GM12873 (cell line): ENCODE measurements around the gene PTCH2.

Source experiments
- TF ChIP-seq, protein P1 (sequence below): IDR thresholded peaks from 2 replicates; pipeline ENCODE4 v1.5.1; 2012; ENCODE audit warnings: low read depth, mild to moderate bottlenecking, moderate library complexity, low read length, control low read depth; ENCODE audit not compliant: insufficient read depth; ENCODE audit errors: missing control alignments

Gene PTCH2

DNA sequence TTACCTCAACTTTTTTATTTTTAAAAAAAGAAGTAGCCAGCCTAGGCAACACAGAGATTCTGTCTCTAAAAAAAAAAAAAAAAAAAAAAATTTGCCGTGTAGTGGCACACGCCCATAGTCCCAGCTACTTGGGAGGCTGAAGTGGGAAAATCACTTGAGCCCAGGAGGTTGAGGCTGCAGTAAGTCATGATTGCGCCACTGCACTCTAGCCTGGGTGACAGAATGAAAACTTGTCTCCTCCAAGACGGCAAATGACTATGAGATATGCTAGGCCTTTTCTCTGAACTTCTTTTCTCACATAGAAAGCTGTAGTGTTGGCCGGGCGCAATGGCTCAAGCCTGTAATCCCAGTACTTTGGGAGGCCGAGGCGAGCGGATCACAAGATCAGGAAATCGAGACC is 24.7 kb upstream of the PTCH2 start:
- TF ChIP-seq, protein P1, sequence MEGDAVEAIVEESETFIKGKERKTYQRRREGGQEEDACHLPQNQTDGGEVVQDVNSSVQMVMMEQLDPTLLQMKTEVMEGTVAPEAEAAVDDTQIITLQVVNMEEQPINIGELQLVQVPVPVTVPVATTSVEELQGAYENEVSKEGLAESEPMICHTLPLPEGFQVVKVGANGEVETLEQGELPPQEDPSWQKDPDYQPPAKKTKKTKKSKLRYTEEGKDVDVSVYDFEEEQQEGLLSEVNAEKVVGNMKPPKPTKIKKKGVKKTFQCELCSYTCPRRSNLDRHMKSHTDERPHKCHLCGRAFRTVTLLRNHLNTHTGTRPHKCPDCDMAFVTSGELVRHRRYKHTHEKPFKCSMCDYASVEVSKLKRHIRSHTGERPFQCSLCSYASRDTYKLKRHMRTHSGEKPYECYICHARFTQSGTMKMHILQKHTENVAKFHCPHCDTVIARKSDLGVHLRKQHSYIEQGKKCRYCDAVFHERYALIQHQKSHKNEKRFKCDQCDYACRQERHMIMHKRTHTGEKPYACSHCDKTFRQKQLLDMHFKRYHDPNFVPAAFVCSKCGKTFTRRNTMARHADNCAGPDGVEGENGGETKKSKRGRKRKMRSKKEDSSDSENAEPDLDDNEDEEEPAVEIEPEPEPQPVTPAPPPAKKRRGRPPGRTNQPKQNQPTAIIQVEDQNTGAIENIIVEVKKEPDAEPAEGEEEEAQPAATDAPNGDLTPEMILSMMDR: no peak

DNA sequence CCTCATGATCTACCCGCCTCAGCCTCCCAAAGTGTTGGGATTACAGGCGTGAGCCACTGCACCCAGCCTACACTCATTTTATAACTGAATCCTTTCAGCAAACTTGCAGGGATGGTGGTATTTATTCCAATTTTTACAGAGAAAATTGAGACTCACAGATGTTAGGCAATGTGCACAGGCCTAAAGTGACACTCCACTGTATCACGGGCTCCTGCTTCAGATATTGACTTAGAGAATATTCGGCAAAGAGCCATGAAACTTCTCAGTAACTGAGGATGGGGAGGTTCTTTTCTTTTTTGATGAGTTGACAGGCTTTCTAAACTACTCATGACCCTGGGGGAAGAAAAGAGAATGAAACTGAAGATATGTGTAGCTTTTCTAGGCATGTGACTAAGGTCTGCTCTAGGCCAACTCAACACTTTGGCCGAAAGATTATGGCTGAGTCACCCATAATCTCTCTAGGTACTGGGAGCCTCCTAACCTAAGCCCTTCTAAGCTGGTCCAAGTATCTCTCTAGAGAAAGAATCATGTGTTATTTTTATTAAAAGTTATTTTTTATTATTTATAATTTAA is 19.9 kb upstream of the PTCH2 start:
- TF ChIP-seq, protein P1: no peak

DNA sequence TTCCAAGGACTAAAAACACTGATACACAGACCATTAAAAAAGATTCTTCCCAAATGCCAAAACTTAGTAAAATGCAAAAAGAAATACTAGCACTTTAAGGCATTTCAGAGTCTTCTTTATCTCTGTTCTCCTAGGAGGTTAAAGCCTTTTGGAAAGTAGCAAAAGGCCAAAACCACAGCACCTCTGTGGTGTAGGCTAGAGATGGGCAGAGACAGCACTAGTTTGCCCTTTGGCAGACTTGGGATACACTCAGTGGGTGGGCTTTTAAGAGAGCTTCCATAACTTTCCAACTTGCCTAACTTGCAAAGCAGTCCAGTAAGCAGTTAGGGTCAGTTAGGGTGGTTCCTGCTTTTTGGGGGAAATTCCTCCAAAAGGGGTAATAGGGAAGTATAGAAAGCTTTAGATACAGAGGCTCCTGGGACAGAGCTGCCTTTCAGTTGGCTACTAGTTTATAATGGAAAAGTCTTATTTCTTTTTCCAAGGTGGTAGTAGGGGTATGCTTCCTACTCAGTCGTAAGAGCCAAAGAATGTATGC is 17.9 kb upstream of the PTCH2 start:
- TF ChIP-seq, protein P1: no peak

DNA sequence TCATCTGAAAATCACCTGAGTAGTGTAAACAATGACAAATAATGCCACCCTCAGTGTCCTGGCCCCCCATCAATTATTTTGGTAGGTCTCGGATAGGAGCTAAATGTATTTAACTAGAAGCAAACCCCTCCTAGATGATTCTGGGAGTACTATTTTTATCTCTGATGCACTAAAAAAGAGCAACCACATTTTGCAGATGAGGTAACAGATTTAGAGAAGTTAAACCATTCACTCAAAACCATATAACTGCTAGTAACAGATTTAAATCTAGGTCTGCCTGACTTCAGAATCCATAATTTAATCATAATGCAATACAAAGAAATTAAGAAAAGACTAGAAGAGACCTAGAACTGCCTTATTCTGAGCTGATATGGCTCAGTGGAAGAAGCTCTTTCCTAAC is 17.3 kb upstream of the PTCH2 start:
- TF ChIP-seq, protein P1: no peak

DNA sequence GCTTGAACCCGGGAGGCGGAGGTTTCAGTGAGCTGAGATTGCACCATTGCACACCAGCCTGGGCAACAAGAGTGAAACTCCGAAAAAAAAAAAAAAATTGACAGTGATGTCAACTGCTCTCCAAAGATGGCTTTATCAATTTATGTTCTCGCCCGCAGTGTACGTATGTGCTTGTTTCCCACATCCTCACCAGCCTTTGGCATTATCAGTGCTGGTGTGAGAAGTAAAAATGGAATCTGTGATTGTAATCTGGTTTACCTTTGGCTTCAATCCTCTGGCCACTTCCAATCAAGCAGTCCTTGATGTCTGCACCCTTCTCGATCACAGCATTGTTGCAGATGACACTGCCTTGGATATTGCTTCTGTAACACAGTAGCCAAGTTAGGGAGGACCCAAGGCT is 14.4 kb upstream of the PTCH2 start:
- TF ChIP-seq, protein P1: no peak

DNA sequence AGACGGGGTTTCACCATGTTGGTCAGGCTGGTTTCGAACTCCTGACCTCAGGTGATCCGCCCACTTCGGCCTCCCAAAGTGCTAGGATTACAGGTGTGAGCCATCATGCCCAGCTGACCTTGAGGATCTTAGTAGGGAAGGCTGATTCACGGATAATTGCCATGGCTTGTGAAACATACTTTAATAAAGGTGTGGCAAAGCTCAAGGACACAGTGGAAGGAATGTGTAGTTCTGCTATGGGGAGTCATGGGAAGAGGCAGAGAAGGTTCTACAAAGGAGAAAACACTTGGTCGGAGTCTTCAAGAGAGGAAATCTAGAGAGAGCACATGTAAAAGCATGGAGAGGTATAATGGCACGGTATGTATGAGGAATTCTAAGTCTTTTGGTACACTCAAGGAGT is 12.7 kb upstream of the PTCH2 start:
- TF ChIP-seq, protein P1: no peak

DNA sequence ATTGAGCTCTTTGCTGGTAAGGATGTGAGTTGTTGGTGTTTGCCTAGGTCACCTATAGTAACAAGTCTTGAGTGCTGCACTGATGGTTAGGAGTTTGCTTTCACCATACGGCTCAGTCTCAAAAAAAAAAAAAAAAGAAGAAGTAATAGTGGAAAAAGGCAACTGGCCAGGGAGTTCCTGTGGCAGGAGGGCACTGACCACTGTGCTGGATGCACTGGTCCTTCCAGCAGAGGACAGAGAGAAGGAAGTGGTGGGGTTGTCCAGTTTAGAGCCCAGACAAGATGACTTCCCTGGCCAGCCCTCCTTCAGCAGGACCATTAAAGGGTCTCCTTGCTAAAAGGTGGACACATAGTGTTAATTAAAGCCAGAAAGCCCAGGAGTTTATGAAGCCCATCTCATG is 11.9 kb upstream of the PTCH2 start:
- TF ChIP-seq, protein P1: no peak
